IMR-90 (cell line): Measurements from ENCODE around the gene MSH6. TPM values are rescaled to one million over a fixed set of nuclear protein-coding genes. Genes with fewer than 3 reads are reported as not detected.

Source experiments
- ATAC-seq: fragments of 200-7000 bp; cut with Tn5 transposase; 2 replicates; pipeline ENCODE4 v1.9.1; 2020; ENCODE audit warnings: low read depth, mild to moderate bottlenecking, moderate library complexity
- BruUV-seq: library from RNA; stranded (reverse); fragments of 400-500 nt; replicated peaks from 2 replicates; lab custom pipeline; 2021; lab: Mats Ljungman, UMichigan
- CTCF ChIA-PET: fragments of 300-600 bp; formaldehyde crosslinking; extraction: SDS; loops from one replicate; lab custom pipeline; 2021; ENCODE audit warnings: antibody characterized with exemption; lab: Yijun Ruan, JAX
- POLR2A ChIA-PET: fragments of 300-600 bp; sonication (Branson Sonifier 250); formaldehyde crosslinking; loops from one replicate; lab custom pipeline; 2022; ENCODE audit warnings: antibody characterized with exemption; ENCODE audit not compliant: unreplicated experiment; lab: Charles Lee
- DNase-seq: peaks from one replicate; pipeline ENCODE4 v3.0.0; 2013
- H2AFZ ChIP-seq: replicated peaks from 2 replicates; pipeline ENCODE3; 2013; ENCODE audit warnings: low read length, mild to moderate bottlenecking; ENCODE audit not compliant: poor library complexity
- H2AK5ac ChIP-seq: 2 replicates; pipeline ENCODE4 v1.6.1; 2013; ENCODE audit warnings: low read depth, low read length, inconsistent platforms
- H2AK9ac ChIP-seq: replicated peaks from 2 replicates; pipeline ENCODE3; 2013; ENCODE audit warnings: mild to moderate bottlenecking, low read depth, low read length, moderate library complexity; ENCODE audit not compliant: poor library complexity
- H2BK120ac ChIP-seq: 2 replicates; pipeline ENCODE4 v1.6.1; 2013; ENCODE audit warnings: low read depth, low read length, inconsistent platforms
- H2BK15ac ChIP-seq: 3 replicates; pipeline ENCODE4 v1.6.1; 2013; ENCODE audit warnings: low read depth, low read length, inconsistent platforms
- H2BK20ac ChIP-seq: 2 replicates; pipeline ENCODE4 v1.6.1; 2013; ENCODE audit warnings: low read depth, mild to moderate bottlenecking, inconsistent platforms, low read length, moderate library complexity
- H2BK5ac ChIP-seq: 2 replicates; pipeline ENCODE4 v1.6.1; 2013; ENCODE audit warnings: mild to moderate bottlenecking, low read depth, low read length, inconsistent platforms; ENCODE audit not compliant: poor library complexity, severe bottlenecking
- H3K14ac ChIP-seq: replicated peaks from 2 replicates; pipeline ENCODE4 v1.6.1; 2013; ENCODE audit warnings: low read depth, low read length, inconsistent platforms
- H3K18ac ChIP-seq: 2 replicates; pipeline ENCODE4 v1.6.1; 2013; ENCODE audit warnings: low read depth, low read length, control low read depth
- H3K23ac ChIP-seq: 2 replicates; pipeline ENCODE4 v1.6.1; 2013; ENCODE audit warnings: low read depth, low read length, inconsistent platforms
- H3K27ac ChIP-seq: 2 replicates; pipeline ENCODE4 v1.5.1; 2013; ENCODE audit warnings: mild to moderate bottlenecking, control low read depth, low read length; ENCODE audit not compliant: insufficient read depth
- H3K27me3 ChIP-seq: 2 replicates; pipeline ENCODE4 v1.6.1; 2013; ENCODE audit warnings: low read length; ENCODE audit not compliant: control insufficient read depth, insufficient read depth
- H3K36me3 ChIP-seq: 2 replicates; pipeline ENCODE4 v1.6.1; 2013; ENCODE audit warnings: low read length, mixed read lengths; ENCODE audit not compliant: control insufficient read depth, insufficient read depth
- H3K4ac ChIP-seq: 2 replicates; pipeline ENCODE4 v1.6.1; 2013; ENCODE audit warnings: low read depth, low read length, inconsistent platforms
- H3K4me1 ChIP-seq: 2 replicates; pipeline ENCODE4 v1.6.1; 2013; ENCODE audit warnings: low read length, mixed read lengths; ENCODE audit not compliant: control insufficient read depth, insufficient read depth
- H3K4me2 ChIP-seq: 2 replicates; pipeline ENCODE4 v1.6.1; 2013; ENCODE audit warnings: low read depth, mild to moderate bottlenecking, control low read depth, low read length, moderate library complexity
- H3K4me3 ChIP-seq: 2 replicates; pipeline ENCODE4 v1.5.1; 2013; ENCODE audit warnings: low read depth, mild to moderate bottlenecking, control low read depth, low read length, moderate library complexity; ENCODE audit not compliant: insufficient read depth
- H3K56ac ChIP-seq: 2 replicates; pipeline ENCODE4 v1.6.1; 2013; ENCODE audit warnings: low read length, inconsistent platforms; ENCODE audit not compliant: insufficient read depth; ENCODE audit errors: extremely low read depth
- H3K79me1 ChIP-seq, 2 experiments: 2 replicates each; pipeline ENCODE4 v1.6.1; 2013; ENCODE audit warnings: low read length in 2 of 2, inconsistent platforms in 1 of 2, low read depth in 1 of 2
- H3K9ac ChIP-seq: 2 replicates; pipeline ENCODE4 v1.6.1; 2013; ENCODE audit warnings: low read depth, low read length, control low read depth
- H3K9me1 ChIP-seq: 2 replicates; pipeline ENCODE4 v1.6.1; 2013; ENCODE audit warnings: low read length, inconsistent platforms; ENCODE audit not compliant: insufficient read depth
- H3K9me3 ChIP-seq: 2 replicates; pipeline ENCODE4 v1.6.1; 2013; ENCODE audit warnings: low read length; ENCODE audit not compliant: control insufficient read depth, insufficient read depth
- H4K20me1 ChIP-seq: 2 replicates; pipeline ENCODE4 v1.6.1; 2013; ENCODE audit warnings: low read length, inconsistent platforms; ENCODE audit not compliant: insufficient read depth
- H4K5ac ChIP-seq: 2 replicates; pipeline ENCODE4 v1.6.1; 2013; ENCODE audit warnings: mild to moderate bottlenecking, low read depth, low read length, control low read depth
- H4K8ac ChIP-seq, 2 experiments: 2 replicates each; pipeline ENCODE4 v1.6.1; 2013; ENCODE audit warnings: low read depth in 2 of 2, low read length in 2 of 2, control low read depth in 1 of 2, inconsistent platforms in 1 of 2
- H4K91ac ChIP-seq: 2 replicates; pipeline ENCODE4 v1.6.1; 2013; ENCODE audit warnings: low read depth, low read length, inconsistent platforms; ENCODE audit not compliant: insufficient read depth
- BHLHE40 ChIP-seq: fragments of 150-350 bp; IDR thresholded peaks from 2 replicates; pipeline ENCODE4 v1.6.1; 2016; ENCODE audit warnings: mild to moderate bottlenecking, low read depth, low read length
- CEBPB ChIP-seq: IDR thresholded peaks from 2 replicates; pipeline ENCODE4 v1.6.1; 2012; ENCODE audit warnings: low read depth, low read length, improper control_type of control experiment
- CHD1 ChIP-seq: IDR thresholded peaks from 2 replicates; pipeline ENCODE4 v1.6.1; 2012; ENCODE audit warnings: low read depth, low read length, improper control_type of control experiment
- CTCF ChIP-seq: conservative IDR thresholded peaks from 2 replicates; pipeline ENCODE4 v1.5.1; 2012; ENCODE audit warnings: mild to moderate bottlenecking, low read depth, low read length, improper control_type of control experiment
- ELK1 ChIP-seq: fragments of 150-350 bp; IDR thresholded peaks from 2 replicates; pipeline ENCODE4 v1.6.1; 2016; ENCODE audit warnings: low read depth, mild to moderate bottlenecking, low read length, moderate library complexity, borderline replicate concordance
- FOS ChIP-seq: fragments of 150-350 bp; IDR thresholded peaks from 2 replicates; pipeline ENCODE4 v1.6.1; 2016; ENCODE audit warnings: low read depth, low read length
- MAFK ChIP-seq: IDR thresholded peaks from 2 replicates; pipeline ENCODE4 v1.6.1; 2012; ENCODE audit warnings: low read depth, low read length, improper control_type of control experiment
- MAZ ChIP-seq: IDR thresholded peaks from 2 replicates; pipeline ENCODE4 v1.6.1; 2012; ENCODE audit warnings: low read depth, mild to moderate bottlenecking, low read length, improper control_type of control experiment, moderate library complexity, borderline replicate concordance
- MXI1 ChIP-seq: IDR thresholded peaks from 2 replicates; pipeline ENCODE4 v1.6.1; 2012; ENCODE audit warnings: low read depth, mild to moderate bottlenecking, low read length, moderate library complexity, borderline replicate concordance
- NFE2L2 ChIP-seq: fragments of 150-350 bp; IDR thresholded peaks from 2 replicates; pipeline ENCODE4 v1.6.1; 2016; ENCODE audit warnings: low read depth, mild to moderate bottlenecking, low read length
- POLR2A ChIP-seq: IDR thresholded peaks from 2 replicates; pipeline ENCODE4 v1.6.1; 2012; ENCODE audit warnings: mild to moderate bottlenecking, low read depth, low read length
- RAD21 ChIP-seq: IDR thresholded peaks from 2 replicates; pipeline ENCODE4 v1.6.1; 2012; ENCODE audit warnings: low read length, improper control_type of control experiment
- RCOR1 ChIP-seq: IDR thresholded peaks from 2 replicates; pipeline ENCODE4 v1.6.1; 2012; ENCODE audit warnings: mild to moderate bottlenecking, low read length, improper control_type of control experiment; ENCODE audit not compliant: insufficient replicate concordance
- RFX5 ChIP-seq: IDR thresholded peaks from 2 replicates; pipeline ENCODE4 v1.8.0; 2012; ENCODE audit warnings: low read depth, mild to moderate bottlenecking, low read length, moderate library complexity
- USF2 ChIP-seq: fragments of 150-350 bp; IDR thresholded peaks from 2 replicates; pipeline ENCODE4 v1.6.1; 2017; ENCODE audit warnings: mild to moderate bottlenecking, antibody characterized with exemption, low read length, low read depth
- WGBS, 2 experiments: methylation state at CpG; one replicate each; pipeline versions ENCODE4 v1.1.5 to v1.1.7; 2013; ENCODE audit warnings: missing lambda C conversion rate in 2 of 2; ENCODE audit not compliant: insufficient read length in 1 of 2; ENCODE audit errors: extremely low coverage in 2 of 2; 5-methylcytosine and 5-hydroxymethylcytosine counted together
- dilution Hi-C: fragments of 300-500 bp; cut with HindIII; formaldehyde crosslinking; loops from one replicate; pipeline ENCODE4 v1.14.3; 2018; ENCODE audit warnings: low sequenced_read_pairs; ENCODE audit not compliant: unreplicated experiment
- in situ Hi-C: fragments of 300-500 bp; cut with MboI; formaldehyde crosslinking; loops from 3 replicates; pipeline ENCODE4 v1.14.3; 2019; ENCODE audit warnings: low sequenced_read_pairs, inconsistent platforms, mixed read lengths
- intact Hi-C: fragments of 100-400 bp; cut with micrococcal nuclease; formaldehyde crosslinking; loops from 2 replicates; pipeline ENCODE4 v1.10.0; 2022
- polyA plus RNA-seq, 3 experiments: library from polyadenylated mRNA; depleted of rRNA; stranded (reverse); fragments of >200 nt; gene quantifications; 2 replicates each; pipeline ENCODE4 v1.2.3, GENCODE V29; 2012; ENCODE audit warnings: low replicate concordance in 1 of 3
- total RNA-seq: library from RNA; depleted of rRNA; stranded (reverse); fragments of >200 nt; gene quantifications from 2 replicates; pipeline ENCODE4 v1.2.3, GENCODE V29; 2012

MSH6 gene
- total and polyA plus RNA-seq, 2 of the 4 experiments (the other 2 are of a cell fraction), result 17.1 to 48.9 TPM

GRCh38 chr2:47849368-47849767 lies 66.4 kb downstream of the MSH6 start:
- Histone ChIP-seq H3K27ac (no peak overlapping the region), H2AK5ac (no peak overlapping the region), H3K4me3 (no peak overlapping the region), H3K9me1 (peaks cover 10% of the 10 kb centered on the region; the same call in 1 of the 2 replicates), H3K4me2 (no peak overlapping the region), H2AFZ (no peak overlapping the region), H3K4me1 (peaks cover 4% of the 10 kb centered on the region; the same call in 1 of the 2 replicates), H3K9me3 (no peaks in the 10 kb centered on the region), H3K56ac (no peak overlapping the region), H4K91ac (no peak overlapping the region), H4K8ac (no peak overlapping the region), H2AK9ac (no peak overlapping the region), H3K4ac (no peak overlapping the region), H2BK120ac (no peak overlapping the region), H3K18ac (no peak overlapping the region), H3K23ac (no peak overlapping the region), H4K20me1 (peaks cover 75% of the 10 kb centered on the region), H3K9ac (no peak overlapping the region), H2BK20ac (no peak overlapping the region), H3K36me3 (peaks cover 1% of the 10 kb centered on the region; the same call in 1 of the 2 replicates), H3K27me3 (no peaks in the 10 kb centered on the region), H2BK5ac (no peak overlapping the region), H4K5ac (no peak overlapping the region), H3K79me1 (peaks cover 30 to 63% of the 10 kb centered on the region in 2 experiments), H3K14ac (no peak overlapping the region), H2BK15ac (no peak overlapping the region)
- ChIA-PET CTCF (interaction anchor here (1.9 kb wide), 1 partner anchor 18 kb away, joined by 4 read pairs; no protein-coding TSS in a partner anchor), POLR2A (no interaction called here)
- BruUV-seq, result no TSS peak
- no peak for ATAC-seq
- no peak for TF ChIP-seq MAFK
- TF ChIP-seq FOS, result no peak
- TF ChIP-seq RAD21, result no peak
- TF ChIP-seq CEBPB, result no peak
- no peak for TF ChIP-seq CTCF
- TF ChIP-seq MAZ, result no peak
- TF ChIP-seq BHLHE40, result no peak
- no peak for TF ChIP-seq RFX5
- TF ChIP-seq NFE2L2, result no peak
- no peak for TF ChIP-seq POLR2A
- no peak for TF ChIP-seq MXI1
- TF ChIP-seq ELK1, result no peak
- no peak for TF ChIP-seq USF2
- no peak for TF ChIP-seq CHD1
- no peak for TF ChIP-seq RCOR1
- intact Hi-C loops (no loop called here), in situ Hi-C loops (no loop called here), dilution Hi-C loops (no loop called here)
- WGBS, 2 experiments, result no CpG with 5 or more reads among the region's 2 CpGs
- no peak for DNase-seq
